ENCODE data around the gene EHBP1.

Gene EHBP1

DNA sequence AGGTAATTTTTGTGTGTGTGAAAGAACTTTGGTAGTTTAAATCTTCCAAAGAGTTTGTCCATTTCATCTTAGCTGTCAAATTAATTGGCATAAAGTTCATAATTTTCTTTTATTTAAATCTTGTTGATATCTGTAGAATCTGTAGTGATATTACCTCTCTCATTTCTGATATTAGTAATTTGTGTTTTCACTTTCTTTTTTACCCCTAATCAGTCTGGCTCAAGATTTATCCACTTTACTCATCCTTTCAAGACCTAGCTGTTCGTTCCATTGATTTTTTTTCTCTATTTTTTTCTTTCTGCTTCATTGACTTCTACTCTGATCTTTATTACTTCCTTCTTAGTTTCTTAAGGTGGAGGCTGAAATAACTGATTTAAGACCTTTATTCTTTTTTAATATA lies 202.6 kb downstream of the EHBP1 start:
- no peak for TF ChIP-seq CTCF (conservative IDR thresholded peaks at IDR 0.05; ENCODE audit: low read depth, low read length)
- Histone ChIP-seq H3K27me3 (ENCODE audit: insufficient read depth, low read depth) (no peaks in the 10 kb centered on the region), H3K9ac (no peak overlapping the region)

DNA sequence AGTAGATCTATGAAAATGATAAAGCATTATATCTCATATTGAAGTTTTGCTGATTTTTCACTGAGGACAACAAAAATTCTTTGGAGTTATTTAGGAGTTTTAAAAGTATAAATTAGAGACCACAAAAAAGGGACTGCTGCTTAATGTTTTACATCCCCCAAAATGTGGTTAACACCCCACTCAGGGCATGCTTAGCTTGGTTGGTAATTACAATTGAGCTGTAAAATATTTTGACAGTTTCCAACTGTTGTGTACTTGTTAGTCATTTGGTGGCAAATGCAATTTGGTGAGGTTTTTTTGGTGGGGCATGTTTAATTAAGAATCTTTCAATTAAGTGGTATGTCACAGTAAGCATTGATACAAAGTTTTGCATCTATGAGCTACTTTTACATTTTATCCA lies 207.8 kb downstream of the EHBP1 start:
- Histone ChIP-seq H3K4me3 (IDR thresholded peaks at IDR 0.05; ENCODE audit: insufficient read depth, low read depth, low read length) (no peak overlapping the region), H3K4me1 (ENCODE audit: low read depth, poor library complexity, severe bottlenecking) (no peaks in the 10 kb centered on the region), H3K27me3 (ENCODE audit: insufficient read depth, low read depth) (no peaks in the 10 kb centered on the region), H3K9ac (no peak overlapping the region), H3K27ac (no peak overlapping the region), H3K4me2 (no peak overlapping the region), H3K36me3 (ENCODE audit: insufficient read depth) (no peaks in the 10 kb centered on the region), H2AFZ (ENCODE audit: low read depth) (no peak overlapping the region), H4K20me1 (ENCODE audit: insufficient read depth) (no peaks in the 10 kb centered on the region), H3K79me2 (ENCODE audit: insufficient read depth, low read depth) (no peaks in the 10 kb centered on the region)
- no peak for TF ChIP-seq CTCF (conservative IDR thresholded peaks at IDR 0.05; ENCODE audit: low read depth, low read length)

More for the DNA sequence above, 202.6 kb downstream of the EHBP1 start:
- Histone ChIP-seq H3K4me1 (ENCODE audit: low read depth, poor library complexity, severe bottlenecking) (no peaks in the 10 kb centered on the region), H3K79me2 (ENCODE audit: insufficient read depth, low read depth) (no peaks in the 10 kb centered on the region), H2AFZ (ENCODE audit: low read depth) (no peak overlapping the region), H3K4me2 (no peak overlapping the region), H4K20me1 (ENCODE audit: insufficient read depth) (no peaks in the 10 kb centered on the region), H3K36me3 (ENCODE audit: insufficient read depth) (no peaks in the 10 kb centered on the region), H3K27ac (no peak overlapping the region), H3K4me3 (IDR thresholded peaks at IDR 0.05; ENCODE audit: insufficient read depth, low read depth, low read length) (no peak overlapping the region)

DNA sequence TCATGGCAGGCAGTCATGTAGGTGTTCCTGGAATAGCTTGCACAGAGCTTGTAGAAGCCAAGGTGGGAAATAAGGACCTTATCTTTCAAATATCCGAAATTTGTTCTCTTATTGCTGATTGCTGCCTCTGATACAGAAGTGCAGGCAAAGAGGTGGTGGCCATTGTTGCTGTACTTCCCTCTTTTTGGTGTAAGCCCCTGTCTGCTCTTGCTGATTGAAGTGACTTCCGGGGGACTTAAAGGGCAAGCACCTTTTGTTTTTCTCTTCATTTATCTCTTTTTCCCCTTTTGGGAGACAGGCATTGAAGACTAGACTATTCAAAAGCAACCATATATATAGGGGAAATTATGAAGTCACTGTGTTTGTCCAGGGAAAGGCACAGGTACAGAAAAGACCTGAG lies 213.5 kb downstream of the EHBP1 start:
- Histone ChIP-seq H2AFZ (ENCODE audit: low read depth) (no peak overlapping the region), H3K9ac (no peak overlapping the region), H4K20me1 (ENCODE audit: insufficient read depth) (no peaks in the 10 kb centered on the region), H3K4me2 (no peak overlapping the region), H3K27me3 (ENCODE audit: insufficient read depth, low read depth) (no peaks in the 10 kb centered on the region), H3K27ac (no peak overlapping the region), H3K79me2 (ENCODE audit: insufficient read depth, low read depth) (no peaks in the 10 kb centered on the region), H3K4me3 (IDR thresholded peaks at IDR 0.05; ENCODE audit: insufficient read depth, low read depth, low read length) (no peak overlapping the region), H3K4me1 (ENCODE audit: low read depth, poor library complexity, severe bottlenecking) (no peaks in the 10 kb centered on the region), H3K36me3 (ENCODE audit: insufficient read depth) (no peaks in the 10 kb centered on the region)
- TF ChIP-seq CTCF (conservative IDR thresholded peaks at IDR 0.05; ENCODE audit: low read depth, low read length): no peak

DNA sequence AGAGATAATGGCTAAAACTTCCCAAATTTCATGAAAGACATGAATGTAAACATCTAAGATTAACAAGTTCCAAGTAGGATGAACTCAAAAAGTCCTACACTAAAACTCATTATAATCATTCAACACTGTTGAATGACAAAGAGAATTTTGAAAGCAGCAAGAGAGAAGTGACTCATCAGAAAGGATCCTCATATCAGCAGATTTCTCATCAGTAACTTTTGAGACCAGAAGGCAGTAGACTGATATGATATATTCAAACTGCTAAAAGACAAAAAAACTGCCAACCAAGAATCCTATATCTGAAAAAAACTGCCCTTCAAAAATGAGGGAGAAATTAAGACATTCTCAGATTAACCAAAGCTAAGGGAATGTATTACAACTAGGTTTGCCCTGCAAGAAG lies 214.6 kb downstream of the EHBP1 start:
- Histone ChIP-seq H2AFZ (ENCODE audit: low read depth) (no peak overlapping the region), H3K79me2 (ENCODE audit: insufficient read depth, low read depth) (no peaks in the 10 kb centered on the region), H3K4me3 (IDR thresholded peaks at IDR 0.05; ENCODE audit: insufficient read depth, low read depth, low read length) (no peak overlapping the region), H3K36me3 (ENCODE audit: insufficient read depth) (no peaks in the 10 kb centered on the region), H3K9ac (no peak overlapping the region), H3K4me1 (ENCODE audit: low read depth, poor library complexity, severe bottlenecking) (no peaks in the 10 kb centered on the region), H3K27me3 (ENCODE audit: insufficient read depth, low read depth) (no peaks in the 10 kb centered on the region), H3K4me2 (no peak overlapping the region), H3K27ac (no peak overlapping the region), H4K20me1 (ENCODE audit: insufficient read depth) (no peaks in the 10 kb centered on the region)
- no peak for TF ChIP-seq CTCF (conservative IDR thresholded peaks at IDR 0.05; ENCODE audit: low read depth, low read length)

- H2AFZ ChIP-seq (ENCODE audit: low read depth): no peak overlapping the region
- H3K9ac ChIP-seq: no peak overlapping the region
- no peak overlapping the region for H3K27ac ChIP-seq
- no peak overlapping the region for H3K4me3 ChIP-seq (IDR thresholded peaks at IDR 0.05; ENCODE audit: insufficient read depth, low read depth, low read length)
- H3K79me2 ChIP-seq (ENCODE audit: insufficient read depth, low read depth): no peaks in the 10 kb centered on the region
- H3K4me1 ChIP-seq (ENCODE audit: low read depth, poor library complexity, severe bottlenecking): no peaks in the 10 kb centered on the region
- no peak overlapping the region for H3K4me2 ChIP-seq
- no peaks in the 10 kb centered on the region for H3K27me3 ChIP-seq (ENCODE audit: insufficient read depth, low read depth)
- H4K20me1 ChIP-seq (ENCODE audit: insufficient read depth): no peaks in the 10 kb centered on the region
- TF ChIP-seq CTCF (conservative IDR thresholded peaks at IDR 0.05; ENCODE audit: low read depth, low read length): no peak
- H3K36me3 ChIP-seq (ENCODE audit: insufficient read depth): no peaks in the 10 kb centered on the region
Measured at GRCh38 chr2:62923242-62923641, 217.7 kb downstream of the EHBP1 start.

Measured in KMS-11 (cell line).